NCI-H2029 treated with DMSO at 0.1 percent for 48 hours (cell line): ENCODE measurements around the gene DESI1.

Experiments used
- DNase-seq: peaks from one replicate; lab custom pipeline; 2025; lab: John Stamatoyannopoulos, UW

DESI1 gene

GRCh38 chr22:41557401-41558240 is 63.2 kb downstream of the DESI1 start:
- no peak for DNase-seq

- DNase-seq, result no peak
Measured at GRCh38 chr22:41556561-41556960, 64.3 kb downstream of the DESI1 start.

- DNase-seq, result no peak
Measured at GRCh38 chr22:41555325-41555982, 65.4 kb downstream of the DESI1 start.

- DNase-seq, result no peak
Measured at GRCh38 chr22:41551877-41552582, 68.8 kb downstream of the DESI1 start.

GRCh38 chr22:41550952-41551491 is 69.8 kb downstream of the DESI1 start:
- no peak for DNase-seq

- no peak for DNase-seq
Measured at GRCh38 chr22:41548830-41549211, 72.0 kb downstream of the DESI1 start.
